HCT116 (cell line): ENCODE results near the gene CKLF. TPM values are rescaled to one million over a fixed set of nuclear protein-coding genes. Genes with fewer than 3 reads are reported as not detected.

Source experiments
- ATAC-seq: fragments of 200-7000 bp; cut with Tn5 transposase; 2 replicates; pipeline ENCODE4 v1.9.1; 2020; ENCODE audit warnings: mild to moderate bottlenecking, moderate library complexity
- BruUV-seq: library from RNA; stranded (reverse); fragments of 400-500 nt; replicated peaks from 2 replicates; lab custom pipeline; 2021; lab: Mats Ljungman, UMichigan
- CTCF ChIA-PET: fragments of 300-600 bp; sonication (Branson Sonifier 250); formaldehyde crosslinking; loops from one replicate; lab custom pipeline; 2021; ENCODE audit warnings: antibody characterized with exemption; lab: Charles Lee
- POLR2A ChIA-PET: fragments of 300-600, 350-600 bp; sonication (Branson Sonifier 250); formaldehyde crosslinking; loops from one replicate; lab custom pipeline; 2021; ENCODE audit warnings: antibody characterized with exemption; lab: Charles Lee
- RAD21 ChIA-PET, 2 experiments: fragments of 300-600 bp; sonication (Branson Sonifier 250); formaldehyde crosslinking; loops; one replicate each; lab custom pipeline; 2023; ENCODE audit warnings: low total read pairs in 2 of 2; ENCODE audit not compliant: uncharacterized antibody in 2 of 2, unreplicated experiment in 2 of 2, low non-redundant PET in 1 of 2; lab: Charles Lee
- DNase-seq: peaks from one replicate; pipeline ENCODE4 v3.0.0-alpha.2; 2010; ENCODE audit warnings: low read depth, low spot score
- H2AFZ ChIP-seq: fragments of 200-600 bp; shearing (Covaris generic), sonication (generic); 2 replicates; pipeline ENCODE4 v1.6.1; 2017; ENCODE audit warnings: low read depth, mixed run types, mixed read lengths, antibody characterized with exemption, low read length; ENCODE audit not compliant: poor library complexity, severe bottlenecking
- H3K27ac ChIP-seq: 2 replicates; pipeline ENCODE4 v1.5.1; 2012; ENCODE audit warnings: low read depth, low read length
- H3K27me3 ChIP-seq: fragments of 200-600 bp; sonication (generic); 2 replicates; pipeline ENCODE4 v1.6.1; 2016; ENCODE audit warnings: mixed run types, low read length, mixed read lengths; ENCODE audit not compliant: insufficient read depth
- H3K36me3 ChIP-seq, 2 experiments: fragments of 200-500 bp in 1 of 2; fragments of 200-600 bp in 1 of 2; sonication (Bioruptor generic) in 1 of 2; sonication (generic) in 1 of 2; 2 replicates each; pipeline versions ENCODE4 v1.5.1 to v1.6.1; 2014 to 2016; ENCODE audit warnings: low read length in 2 of 2, inconsistent platforms in 1 of 2, mixed read lengths in 1 of 2, mixed run types in 1 of 2; ENCODE audit not compliant: insufficient read depth in 2 of 2, control insufficient read depth in 1 of 2
- H3K4me1 ChIP-seq, 2 experiments: fragments of 200-600 bp in 1 of 2; sonication (generic) in 1 of 2; 2 replicates each; pipeline versions ENCODE4 v1.5.1 to v1.6.1; 2012 to 2017; ENCODE audit warnings: low read length in 2 of 2, inconsistent platforms in 1 of 2, mild to moderate bottlenecking in 1 of 2, mixed read lengths in 1 of 2, mixed run types in 1 of 2, moderate library complexity in 1 of 2; ENCODE audit not compliant: insufficient read depth in 2 of 2, control insufficient read depth in 1 of 2
- H3K4me2 ChIP-seq: fragments of 200-600 bp; sonication (generic); 2 replicates; pipeline ENCODE4 v1.6.1; 2017; ENCODE audit warnings: mixed run types, low read length, mixed read lengths
- H3K4me3 ChIP-seq, 2 experiments: fragments of 200-600 bp in 1 of 2; sonication (generic) in 1 of 2; replicated peaks in 1 of 2; 2 replicates each; pipeline ENCODE4 v1.5.1; 2011 to 2016; ENCODE audit warnings: low read length in 2 of 2, control low read depth in 1 of 2, low read depth in 1 of 2, mild to moderate bottlenecking in 1 of 2, mixed read lengths in 1 of 2, mixed run types in 1 of 2
- H3K79me2 ChIP-seq: fragments of 200-600 bp; sonication (generic); 2 replicates; pipeline ENCODE4 v1.6.1; 2017; ENCODE audit warnings: mild to moderate bottlenecking, mixed run types, low read length, moderate library complexity, mixed read lengths; ENCODE audit not compliant: insufficient read depth
- H3K9ac ChIP-seq: fragments of 200-600 bp; sonication (generic); 2 replicates; pipeline ENCODE4 v1.6.1; 2016; ENCODE audit warnings: low read length, mixed read lengths
- H3K9me2 ChIP-seq: fragments of 200-600 bp; sonication (generic), shearing (Covaris generic); 2 replicates; pipeline ENCODE4 v1.6.1; 2017; ENCODE audit warnings: mixed run types, mild to moderate bottlenecking, moderate library complexity; ENCODE audit not compliant: insufficient read depth
- H3K9me3 ChIP-seq, 2 experiments: fragments of 200-500 bp in 1 of 2; fragments of 200-600 bp in 1 of 2; sonication (Bioruptor generic) in 1 of 2; sonication (generic) in 1 of 2; 2 replicates each; pipeline ENCODE4 v1.6.1; 2014 to 2017; ENCODE audit warnings: low read length in 2 of 2, mixed read lengths in 2 of 2, inconsistent platforms in 1 of 2, low read depth in 1 of 2, mild to moderate bottlenecking in 1 of 2, mixed run types in 1 of 2, moderate library complexity in 1 of 2; ENCODE audit not compliant: control insufficient read depth in 1 of 2, insufficient read depth in 1 of 2
- H4K20me1 ChIP-seq: fragments of 200-600 bp; sonication (generic), shearing (Covaris generic); 2 replicates; pipeline ENCODE4 v1.6.1; 2017; ENCODE audit warnings: mixed run types, mild to moderate bottlenecking, moderate library complexity; ENCODE audit not compliant: insufficient read depth
- ATF3 ChIP-seq: IDR thresholded peaks from 2 replicates; pipeline ENCODE4 v1.6.1; 2012
- CBX3 ChIP-seq: IDR thresholded peaks from 2 replicates; pipeline ENCODE4 v1.6.1; 2012; ENCODE audit warnings: low read depth
- CTCF ChIP-seq, 3 experiments: fragments of 200-600 bp in 1 of 3; sonication (generic) in 1 of 3; IDR thresholded peaks in 2 of 3; conservative IDR thresholded peaks in 1 of 3; 2 replicates each; pipeline ENCODE4 v1.5.1; 2012 to 2017; ENCODE audit warnings: low read depth in 2 of 3, low read length in 2 of 3, antibody characterized with exemption in 1 of 3, borderline replicate concordance in 1 of 3, control low read depth in 1 of 3, mild to moderate bottlenecking in 1 of 3, mixed read lengths in 1 of 3, mixed run types in 1 of 3, moderate library complexity in 1 of 3; ENCODE audit not compliant: insufficient read depth in 1 of 3
- EGR1 ChIP-seq: IDR thresholded peaks from 2 replicates; pipeline ENCODE4 v1.6.1; 2012; ENCODE audit warnings: low read depth
- ELF1 ChIP-seq: IDR thresholded peaks from 2 replicates; pipeline ENCODE4 v1.6.1; 2012; ENCODE audit warnings: low read depth, borderline replicate concordance
- EZH2 ChIP-seq: fragments of 200-600 bp; sonication (generic); IDR thresholded peaks from 2 replicates; pipeline ENCODE4 v1.6.1; 2017; ENCODE audit warnings: antibody characterized with exemption, mixed run types
- FOSL1 ChIP-seq: IDR thresholded peaks from 2 replicates; pipeline ENCODE4 v1.6.1; 2012; ENCODE audit warnings: low read depth
- MAX ChIP-seq: IDR thresholded peaks from 2 replicates; pipeline ENCODE4 v1.6.1; 2012
- POLR2A ChIP-seq: IDR thresholded peaks from 2 replicates; pipeline ENCODE4 v1.7.0; 2011; ENCODE audit warnings: borderline replicate concordance; ENCODE audit not compliant: insufficient read depth, insufficient read length; ENCODE audit errors: extremely low read depth
- SIN3A ChIP-seq: IDR thresholded peaks from 2 replicates; pipeline ENCODE4 v1.6.1; 2012; ENCODE audit warnings: low read depth
- SRF ChIP-seq: IDR thresholded peaks from 2 replicates; pipeline ENCODE4 v1.6.1; 2012; ENCODE audit warnings: low read depth
- TCF7L2 ChIP-seq: IDR thresholded peaks from 2 replicates; pipeline ENCODE4 v1.7.0; 2011; ENCODE audit warnings: borderline replicate concordance, inconsistent platforms; ENCODE audit not compliant: insufficient read depth, insufficient read length; ENCODE audit errors: extremely low read depth
- ZFX ChIP-seq: fragments of 450-650 bp; IDR thresholded peaks from 2 replicates; pipeline ENCODE4 v1.6.1; 2017
- intact Hi-C: fragments of 100-400 bp; cut with micrococcal nuclease; formaldehyde crosslinking; loops from 2 replicates; pipeline ENCODE4 v1.10.0; 2022
- total RNA-seq: library from RNA; stranded (reverse); gene quantifications from one replicate; pipeline ENCODE4 v1.2.1, GENCODE V29; 2021; ENCODE audit not compliant: unreplicated experiment

Gene CKLF
- total RNA-seq, 1 experiment from 2014 or later, result 38.6 TPM

GRCh38 chr16:66605177-66605978 lies 53.0 kb downstream of the CKLF start:
- ChIA-PET POLR2A (no interaction called here), CTCF (interaction anchor here (0.6 to 1.0 kb wide), 2 partner anchors 41 to 199 kb away, joined by 3 to 4 read pairs; no protein-coding TSS in a partner anchor), RAD21 (no interaction called here)
- H3K9me3 ChIP-seq, result no peaks in the 10 kb centered on the region
- no peak for DNase-seq
- ATAC-seq, result peak; percentile 37
- no peak overlapping the region for H2AFZ ChIP-seq
- BruUV-seq, result no TSS peak
- H3K36me3 ChIP-seq, result peaks cover 4 to 8% of the 10 kb centered on the region in 2 experiments; a peak in 3 of 4 replicates
- 0 out of 2 replicates have a peak, but pooled peaks cover 4% of the 10 kb centered on the region for H4K20me1 ChIP-seq
- peak overlapping the region; percentile 70 for H3K27ac ChIP-seq
- peaks cover 8% of the 10 kb centered on the region; the same call in 1 of the 2 replicates for H3K79me2 ChIP-seq
- no peaks in the 10 kb centered on the region for H3K9me2 ChIP-seq
- H3K4me1 ChIP-seq, result peaks cover 24 to 39% of the 10 kb centered on the region in 2 experiments
- TF ChIP-seq MAX (no peak), EGR1 (0 out of 2 replicates have a peak, but pooled peaks have one; percentile 20), FOSL1 (no peak), ZFX (peak; percentile 48; the same call in 1 of the 2 replicates), SIN3A (no peak), EZH2 (no peak)
- peak overlapping the region; percentile 79 for H3K9ac ChIP-seq
- peak overlapping the region; percentile 89 for H3K4me2 ChIP-seq
- peak overlapping the region; percentile 62 to 75 for H3K4me3 ChIP-seq
- intact Hi-C loops, result loop anchor here (5.0 kb wide), 1 partner anchor 198 kb away; no protein-coding TSS in a partner anchor
- H3K27me3 ChIP-seq, result no peaks in the 10 kb centered on the region

GRCh38 chr16:66605979-66606751 lies 53.8 kb downstream of the CKLF start:
- H3K9ac ChIP-seq, result peak overlapping the region; percentile 79
- ATAC-seq, result no peak
- peaks cover 8% of the 10 kb centered on the region; the same call in 1 of the 2 replicates for H3K79me2 ChIP-seq
- H3K27ac ChIP-seq, result peak overlapping the region; percentile 70; the same call in 1 of the 2 replicates
- ChIA-PET CTCF (no interaction called here), POLR2A (no interaction called here), RAD21 (no interaction called here)
- no peaks in the 10 kb centered on the region for H3K27me3 ChIP-seq
- H3K9me3 ChIP-seq, result no peaks in the 10 kb centered on the region
- H2AFZ ChIP-seq, result no peak overlapping the region
- H3K36me3 ChIP-seq, result peaks cover 4 to 12% of the 10 kb centered on the region in 2 experiments; a peak in 3 of 4 replicates
- TSS peak; percentile 50 for BruUV-seq
- no peak for DNase-seq
- no peaks in the 10 kb centered on the region for H3K9me2 ChIP-seq
- intact Hi-C loops, result loop anchor here (5.0 kb wide), 1 partner anchor 199 kb away; no protein-coding TSS in a partner anchor
- H3K4me2 ChIP-seq, result peak overlapping the region; percentile 89
- 0 out of 2 replicates have a peak, but pooled peaks cover 4% of the 10 kb centered on the region for H4K20me1 ChIP-seq
- H3K4me3 ChIP-seq, result peak overlapping the region; percentile 62 to 75
- peaks cover 24 to 39% of the 10 kb centered on the region in 2 experiments for H3K4me1 ChIP-seq
- TF ChIP-seq ATF3 (no peak), SIN3A (no peak), CBX3 (no peak), MAX (no peak), SRF (no peak), FOSL1 (no peak), POLR2A (no peak), EGR1 (no peak), ELF1 (no peak), CTCF (IDR thresholded peaks at IDR 0.05 in 2 of 3, conservative IDR thresholded peaks at IDR 0.05 in 1 of 3; ENCODE audit: borderline replicate concordance in 1 of 3, insufficient read depth in 1 of 3, low read depth in 2 of 3, low read length in 2 of 3) (no peak), TCF7L2 (no peak)
